RKO (cell line): ENCODE data around the gene PXN.
"Not testable (repeated sequence)": the region's sequence is repeated elsewhere in the genome, so short reads cannot be mapped to it uniquely, and the experiment has no call there.

Experiments
- DNase-seq: peaks from one replicate; pipeline ENCODE4 v3.0.0-alpha.2; 2016; ENCODE audit warnings: low spot score

Gene PXN

GRCh38 chr12:120209851-120210250 lies 55.7 kb downstream of the PXN start:
- DNase-seq: no peak

- DNase-seq: no peak
Measured at GRCh38 chr12:120207227-120207626, 58.3 kb downstream of the PXN start.

- DNase-seq: not testable (repeated sequence)
Measured at GRCh38 chr12:120206781-120207180, 58.7 kb downstream of the PXN start.

- DNase-seq: no peak
Measured at GRCh38 chr12:120206228-120206627, 59.3 kb downstream of the PXN start.

GRCh38 chr12:120204171-120204570 lies 61.4 kb downstream of the PXN start:
- DNase-seq: no peak

- DNase-seq: no peak
Measured at GRCh38 chr12:120200364-120200800, 65.1 kb downstream of the PXN start.

GRCh38 chr12:120199595-120200306 lies 65.8 kb downstream of the PXN start:
- DNase-seq: peak; percentile 93

- peak; percentile 47 for DNase-seq
Measured at GRCh38 chr12:120199025-120199424, 66.5 kb downstream of the PXN start.

GRCh38 chr12:120197542-120197887 lies 68.0 kb downstream of the PXN start:
- DNase-seq: no peak

GRCh38 chr12:120196817-120197541 lies 68.6 kb downstream of the PXN start:
- DNase-seq: peak; percentile 53

- DNase-seq: peak; percentile 56
Measured at GRCh38 chr12:120196363-120196762, 69.2 kb downstream of the PXN start.

- peak; percentile 87 for DNase-seq
Measured at GRCh38 chr12:120194534-120195395, 70.8 kb downstream of the PXN start, which contains the start of gene GCN1. GCN1 (minus strand) TSS chr12:120194715; CDS start chr12:120194697, 18 bp downstream.

- no peak for DNase-seq
Measured at GRCh38 chr12:120194226-120194533, 71.3 kb downstream of the PXN start.

- DNase-seq: not testable (repeated sequence)
Measured at GRCh38 chr12:120193286-120193685, 72.2 kb downstream of the PXN start.

GRCh38 chr12:120190985-120191480 lies 74.5 kb downstream of the PXN start:
- no peak for DNase-seq

- DNase-seq: no peak
Measured at GRCh38 chr12:120190386-120190785, 75.1 kb downstream of the PXN start.

GRCh38 chr12:120186654-120187053 lies 78.9 kb downstream of the PXN start:
- no peak for DNase-seq

GRCh38 chr12:120183211-120183631 lies 82.3 kb downstream of the PXN start:
- DNase-seq: no peak

GRCh38 chr12:120181991-120182631 lies 83.4 kb downstream of the PXN start:
- DNase-seq: peak; percentile 45

- no peak for DNase-seq
Measured at GRCh38 chr12:120180975-120181374, 84.6 kb downstream of the PXN start.

GRCh38 chr12:120175537-120175936 lies 90.0 kb downstream of the PXN start:
- no peak for DNase-seq

GRCh38 chr12:120175062-120175461 lies 90.5 kb downstream of the PXN start:
- DNase-seq: no peak
